ENCODE results near the gene NPTN. TPM values are rescaled to one million over a fixed set of nuclear protein-coding genes. Genes with fewer than 3 reads are reported as not detected.
A peak's percentile ranks its signal among the peaks of the same experiment; 100 is the strongest.

The NPTN gene
- polyA plus RNA-seq, 3 donors, result 86.5 to 137 (median 88.0) TPM

GRCh38 chr15:73626072-73626471 lies 7.1 kb downstream of the NPTN start:
- H3K4me1 ChIP-seq (ENCODE audit: control insufficient read depth in 1 of 2, insufficient read depth in 2 of 2, low read length in 2 of 2), result peaks cover 22 to 31% of the 10 kb centered on the region in 2 donors
- H4K20me1 ChIP-seq (ENCODE audit: insufficient read depth, low read length), result peaks cover 100% of the 10 kb centered on the region
- no peak overlapping the region for H2AFZ ChIP-seq (ENCODE audit: insufficient read depth, low read depth, low read length, poor library complexity, severe bottlenecking)
- H3K9me3 Mint-ChIP-seq, result no peaks in the 10 kb centered on the region
- H3K36me3 ChIP-seq (replicated peaks in 1 of 2; ENCODE audit: control insufficient read depth in 1 of 2, insufficient read depth in 2 of 2, low read length in 2 of 2), result no peaks in the 10 kb centered on the region
- no peak overlapping the region for H3K4me3 Mint-ChIP-seq
- H3K27me3 Mint-ChIP-seq (ENCODE audit: low read depth in 3 of 3), result no peaks in the 10 kb centered on the region
- no peak overlapping the region for H3K27ac Mint-ChIP-seq
- no CpG with 5 or more reads among the region's 2 CpGs for WGBS (ENCODE audit: insufficient coverage)
- H3K9ac ChIP-seq (ENCODE audit: insufficient read depth, low read length, poor library complexity, severe bottlenecking), result no peak overlapping the region
- no peak overlapping the region for H3K27ac ChIP-seq (ENCODE audit: low read depth in 1 of 2, low read length in 2 of 2)
- no peak for DNase-seq
- TF ChIP-seq CTCF (IDR thresholded peaks at IDR 0.05), result no peak
- no peaks in the 10 kb centered on the region for H3K9me3 ChIP-seq (replicated peaks in 1 of 2; ENCODE audit: control insufficient read depth in 1 of 2, insufficient read depth in 1 of 2, low read length in 2 of 2)
- H3K4me3 ChIP-seq (replicated peaks in 1 of 3; ENCODE audit: low read depth in 2 of 3, low read length in 3 of 3), result no peak overlapping the region
- intact Hi-C loops (cut with micrococcal nuclease), result no loop called here
- H3K36me3 Mint-ChIP-seq, result peaks cover 0 to 5% of the 10 kb centered on the region in 2 donors
- H3K4me1 Mint-ChIP-seq, result peaks cover 54% of the 10 kb centered on the region
- H3K4me2 ChIP-seq (replicated peaks; ENCODE audit: extremely low read depth, low read length, poor library complexity, severe bottlenecking), result no peak overlapping the region
- no peaks in the 10 kb centered on the region for H3K27me3 ChIP-seq (ENCODE audit: control insufficient read depth in 2 of 2, insufficient read depth in 2 of 2, low read length in 2 of 2)
- peaks cover 100% of the 10 kb centered on the region for H3K79me2 ChIP-seq (ENCODE audit: insufficient read depth, low read length)

GRCh38 chr15:73624530-73624929 lies 8.7 kb downstream of the NPTN start:
- peaks cover 7 to 16% of the 10 kb centered on the region in 2 donors for H3K4me1 ChIP-seq (ENCODE audit: control insufficient read depth in 1 of 2, insufficient read depth in 2 of 2, low read length in 2 of 2)
- TF ChIP-seq CTCF (IDR thresholded peaks at IDR 0.05), result no peak
- H3K4me1 Mint-ChIP-seq, result peaks cover 47% of the 10 kb centered on the region
- no peak overlapping the region for H3K4me3 ChIP-seq (replicated peaks in 1 of 3; ENCODE audit: low read depth in 2 of 3, low read length in 3 of 3)
- no peaks in the 10 kb centered on the region for H3K9me3 Mint-ChIP-seq
- no peak overlapping the region for H3K27ac ChIP-seq (ENCODE audit: low read depth in 1 of 2, low read length in 2 of 2)
- no peaks in the 10 kb centered on the region for H3K36me3 ChIP-seq (replicated peaks in 1 of 2; ENCODE audit: control insufficient read depth in 1 of 2, insufficient read depth in 2 of 2, low read length in 2 of 2)
- H3K79me2 ChIP-seq (ENCODE audit: insufficient read depth, low read length), result peaks cover 100% of the 10 kb centered on the region
- no CpG with 5 or more reads among the region's 1 CpG for WGBS (ENCODE audit: insufficient coverage)
- H3K9ac ChIP-seq (ENCODE audit: insufficient read depth, low read length, poor library complexity, severe bottlenecking), result no peak overlapping the region
- intact Hi-C loops (cut with micrococcal nuclease), result no loop called here
- no peak overlapping the region for H3K4me2 ChIP-seq (replicated peaks; ENCODE audit: extremely low read depth, low read length, poor library complexity, severe bottlenecking)
- no peaks in the 10 kb centered on the region for H3K27me3 Mint-ChIP-seq (ENCODE audit: low read depth in 3 of 3)
- H4K20me1 ChIP-seq (ENCODE audit: insufficient read depth, low read length), result peaks cover 100% of the 10 kb centered on the region
- no peaks in the 10 kb centered on the region for H3K27me3 ChIP-seq (ENCODE audit: control insufficient read depth in 2 of 2, insufficient read depth in 2 of 2, low read length in 2 of 2)
- no peaks in the 10 kb centered on the region for H3K9me3 ChIP-seq (replicated peaks in 1 of 2; ENCODE audit: control insufficient read depth in 1 of 2, insufficient read depth in 1 of 2, low read length in 2 of 2)
- H3K4me3 Mint-ChIP-seq, result no peak overlapping the region
- H3K27ac Mint-ChIP-seq, result peak overlapping the region in 1 of 7 donors; percentile 40
- no peak for DNase-seq
- H3K36me3 Mint-ChIP-seq, result peaks cover 0 to 5% of the 10 kb centered on the region in 2 donors
- H2AFZ ChIP-seq (ENCODE audit: insufficient read depth, low read depth, low read length, poor library complexity, severe bottlenecking), result no peak overlapping the region

All from CD14-positive monocyte (primary cell).